ENCODE results near the gene TNS1.

TNS1 gene

DNA sequence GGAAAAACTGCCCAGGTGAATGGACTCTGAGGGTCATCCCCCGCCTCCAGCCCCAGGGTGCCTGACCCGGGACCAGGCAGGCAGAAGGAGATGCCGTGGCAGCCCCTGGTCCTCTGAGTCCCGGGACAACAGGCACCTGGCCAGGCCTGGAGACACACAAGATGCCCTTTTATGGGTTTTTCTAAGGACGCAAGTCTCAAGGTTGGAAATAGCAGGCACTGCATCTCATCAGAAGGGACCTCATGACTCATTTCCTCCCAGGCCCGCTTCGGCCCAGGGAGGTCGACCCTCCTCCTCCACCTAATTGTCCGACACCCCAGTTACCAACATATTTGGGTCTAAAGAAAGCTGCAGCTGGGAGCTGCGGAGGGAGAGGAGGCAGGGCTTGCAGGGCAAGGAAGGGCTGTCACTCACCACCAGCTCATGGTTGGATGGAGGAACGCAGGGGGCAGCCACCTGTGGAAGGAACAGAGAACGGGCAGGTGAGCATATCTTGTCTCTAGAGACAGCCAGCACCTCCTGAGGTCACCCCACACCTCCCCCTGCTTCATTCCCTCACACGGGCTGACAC is 82.9 kb downstream of the TNS1 start:
- DNase-seq (ENCODE audit: low read depth) = no peak
- no peak overlapping the region for H3K4me3 ChIP-seq (ENCODE audit: low read depth, low read length)
- TF ChIP-seq, protein P1, sequence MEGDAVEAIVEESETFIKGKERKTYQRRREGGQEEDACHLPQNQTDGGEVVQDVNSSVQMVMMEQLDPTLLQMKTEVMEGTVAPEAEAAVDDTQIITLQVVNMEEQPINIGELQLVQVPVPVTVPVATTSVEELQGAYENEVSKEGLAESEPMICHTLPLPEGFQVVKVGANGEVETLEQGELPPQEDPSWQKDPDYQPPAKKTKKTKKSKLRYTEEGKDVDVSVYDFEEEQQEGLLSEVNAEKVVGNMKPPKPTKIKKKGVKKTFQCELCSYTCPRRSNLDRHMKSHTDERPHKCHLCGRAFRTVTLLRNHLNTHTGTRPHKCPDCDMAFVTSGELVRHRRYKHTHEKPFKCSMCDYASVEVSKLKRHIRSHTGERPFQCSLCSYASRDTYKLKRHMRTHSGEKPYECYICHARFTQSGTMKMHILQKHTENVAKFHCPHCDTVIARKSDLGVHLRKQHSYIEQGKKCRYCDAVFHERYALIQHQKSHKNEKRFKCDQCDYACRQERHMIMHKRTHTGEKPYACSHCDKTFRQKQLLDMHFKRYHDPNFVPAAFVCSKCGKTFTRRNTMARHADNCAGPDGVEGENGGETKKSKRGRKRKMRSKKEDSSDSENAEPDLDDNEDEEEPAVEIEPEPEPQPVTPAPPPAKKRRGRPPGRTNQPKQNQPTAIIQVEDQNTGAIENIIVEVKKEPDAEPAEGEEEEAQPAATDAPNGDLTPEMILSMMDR (IDR thresholded peaks at IDR 0.05; ENCODE audit: low read depth, low read length, missing control alignments) = no peak

DNA sequence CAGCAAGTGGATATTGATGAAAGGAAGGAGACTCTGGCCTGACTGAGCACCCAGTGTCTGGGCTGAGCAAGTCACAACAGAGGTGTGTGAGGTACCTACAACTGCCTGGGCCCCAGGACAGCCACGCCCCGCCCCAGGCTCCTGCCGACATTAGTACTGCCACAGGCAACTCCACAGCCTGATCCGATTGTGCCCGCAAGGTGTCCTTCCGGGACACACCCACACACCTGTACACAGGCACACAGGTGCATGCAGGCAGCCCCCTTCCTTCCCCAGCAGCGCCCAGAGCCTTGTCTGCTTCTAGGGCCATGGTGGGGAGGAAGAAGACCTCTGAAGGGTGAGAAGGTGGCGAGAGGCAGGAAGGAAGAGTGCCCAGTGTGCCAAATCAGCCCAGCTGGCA is 83.6 kb downstream of the TNS1 start:
- no peak for DNase-seq (ENCODE audit: low read depth)
- TF ChIP-seq, protein P1 (IDR thresholded peaks at IDR 0.05; ENCODE audit: low read depth, low read length, missing control alignments) = no peak
- no peak overlapping the region for H3K4me3 ChIP-seq (ENCODE audit: low read depth, low read length)

DNA sequence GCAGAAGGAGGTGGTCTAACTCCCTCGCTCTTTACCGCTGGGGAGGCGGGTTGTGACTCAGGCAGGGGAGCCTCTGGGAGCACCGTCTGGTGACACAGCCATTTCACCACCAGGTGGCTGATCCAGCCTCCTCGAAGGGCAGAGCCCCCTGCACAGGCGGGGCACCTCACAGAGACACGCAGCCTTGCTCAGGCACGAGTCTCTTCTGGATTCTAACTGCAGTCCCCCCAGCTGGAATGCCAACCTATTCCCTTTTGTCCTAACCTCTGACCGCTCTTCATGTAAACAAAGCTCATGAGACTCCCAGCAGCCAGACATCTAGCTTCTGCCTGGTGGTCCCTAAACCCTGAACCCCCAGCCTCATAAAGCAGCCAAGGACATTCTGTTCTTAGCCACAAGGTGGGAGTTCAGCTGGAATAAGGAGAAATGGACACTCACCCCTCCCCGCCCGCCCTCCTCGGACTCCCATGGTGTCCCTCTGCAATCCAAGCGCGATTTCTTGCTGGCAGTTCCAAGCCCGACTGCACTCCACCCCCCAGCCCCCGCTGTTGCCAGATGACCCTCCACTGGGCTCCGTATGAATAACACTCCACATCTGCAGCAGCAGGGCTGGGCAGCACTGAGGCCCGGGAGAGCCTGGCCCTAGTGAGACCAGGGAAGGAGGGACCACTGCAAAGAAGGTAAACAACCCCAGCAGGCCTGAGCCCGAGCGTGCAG is 84.3 kb downstream of the TNS1 start:
- no peak overlapping the region for H3K4me3 ChIP-seq (ENCODE audit: low read depth, low read length)
- TF ChIP-seq, protein P1 (IDR thresholded peaks at IDR 0.05; ENCODE audit: low read depth, low read length, missing control alignments) = no peak
- no peak for DNase-seq (ENCODE audit: low read depth)

DNA sequence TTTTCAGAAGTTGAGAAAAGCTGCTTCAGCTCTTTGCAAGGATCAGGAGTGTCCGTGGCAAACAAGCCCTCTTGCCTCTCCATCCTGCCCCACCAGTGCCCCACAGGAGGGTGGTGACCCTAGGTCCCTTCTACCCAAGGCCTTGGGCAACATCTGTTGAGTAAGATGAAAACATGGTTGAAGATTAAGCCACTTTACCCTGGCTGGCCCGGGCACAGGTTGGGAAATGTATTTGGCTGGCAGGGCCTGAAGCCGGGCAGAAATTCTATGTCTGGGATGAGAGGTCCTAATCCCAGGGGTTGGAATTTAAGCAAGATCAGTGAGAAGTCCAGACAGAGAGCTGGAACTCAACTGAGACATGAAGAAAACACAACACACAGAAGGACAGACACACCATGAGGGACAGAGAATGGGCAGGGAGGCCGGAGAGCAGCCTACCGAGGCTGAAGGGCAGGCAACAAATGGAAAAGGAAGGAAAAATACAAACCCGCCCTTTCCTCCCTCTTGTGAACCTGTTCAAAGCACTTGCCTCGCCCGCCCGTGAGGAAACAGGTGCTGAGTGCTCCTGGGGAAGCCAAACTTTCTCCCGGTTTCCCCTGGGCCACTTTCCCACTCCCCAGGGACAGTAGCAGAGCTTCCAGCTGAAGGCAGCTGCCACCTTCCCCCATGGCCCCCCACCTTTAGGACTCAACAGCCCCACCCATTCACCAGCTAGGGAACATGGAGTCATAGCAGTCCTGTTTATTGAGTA is 86.1 kb downstream of the TNS1 start:
- TF ChIP-seq, protein P1 (IDR thresholded peaks at IDR 0.05; ENCODE audit: low read depth, low read length, missing control alignments) = no peak
- H3K4me3 ChIP-seq (ENCODE audit: low read depth, low read length) = no peak overlapping the region
- no peak for DNase-seq (ENCODE audit: low read depth)

DNA sequence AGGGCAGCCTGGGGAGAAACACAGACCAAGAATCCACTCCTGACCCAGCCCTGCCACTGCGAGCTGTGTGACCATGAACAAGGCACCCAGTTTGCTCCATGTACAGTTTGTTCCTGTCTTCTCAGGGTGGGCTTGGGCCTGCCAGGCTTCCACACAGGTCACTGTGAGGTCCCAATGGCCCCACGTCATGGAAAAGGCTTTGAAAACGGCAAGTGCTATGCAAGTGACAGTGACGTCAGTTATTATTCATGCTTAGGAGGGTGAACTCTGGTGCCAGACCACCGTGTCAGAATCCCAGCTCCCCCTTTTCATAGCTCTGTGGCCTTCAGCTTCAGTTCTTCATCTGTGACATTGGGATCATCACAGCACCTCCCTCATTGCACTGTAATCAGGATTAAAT is 87.1 kb downstream of the TNS1 start:
- DNase-seq (ENCODE audit: low read depth) = no peak
- TF ChIP-seq, protein P1 (IDR thresholded peaks at IDR 0.05; ENCODE audit: low read depth, low read length, missing control alignments) = no peak
- H3K4me3 ChIP-seq (ENCODE audit: low read depth, low read length) = no peak overlapping the region

DNA sequence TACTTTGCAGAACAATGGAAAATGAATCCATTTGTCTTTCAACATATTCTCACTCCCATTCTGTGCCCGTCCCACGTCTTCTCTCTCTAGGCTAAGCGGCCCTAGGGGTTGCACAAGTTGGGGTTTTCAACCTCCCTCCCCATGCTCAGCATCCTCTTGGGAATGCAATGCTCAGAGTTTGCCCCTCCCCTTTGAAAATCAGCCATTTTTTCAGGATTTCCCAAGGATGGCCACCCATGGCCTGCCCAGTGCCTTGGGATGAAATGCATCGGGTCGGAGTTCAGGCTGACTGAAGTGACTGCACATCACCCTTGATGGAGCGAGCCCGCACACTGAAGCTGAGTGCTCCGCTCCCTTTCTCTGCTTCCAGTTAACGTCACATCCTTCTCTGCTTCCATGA is 87.9 kb downstream of the TNS1 start:
- TF ChIP-seq, protein P1 (IDR thresholded peaks at IDR 0.05; ENCODE audit: low read depth, low read length, missing control alignments) = no peak
- DNase-seq (ENCODE audit: low read depth) = no peak
- H3K4me3 ChIP-seq (ENCODE audit: low read depth, low read length) = no peak overlapping the region

Measured in GM12864 (cell line).